Measurements from ENCODE around the gene C3orf33. TPM values are rescaled to one million over a fixed set of nuclear protein-coding genes. Genes with fewer than 3 reads are reported as not detected.

Gene C3orf33
- total RNA-seq, 1 donor from 2014 or later = 5.1 TPM

DNA sequence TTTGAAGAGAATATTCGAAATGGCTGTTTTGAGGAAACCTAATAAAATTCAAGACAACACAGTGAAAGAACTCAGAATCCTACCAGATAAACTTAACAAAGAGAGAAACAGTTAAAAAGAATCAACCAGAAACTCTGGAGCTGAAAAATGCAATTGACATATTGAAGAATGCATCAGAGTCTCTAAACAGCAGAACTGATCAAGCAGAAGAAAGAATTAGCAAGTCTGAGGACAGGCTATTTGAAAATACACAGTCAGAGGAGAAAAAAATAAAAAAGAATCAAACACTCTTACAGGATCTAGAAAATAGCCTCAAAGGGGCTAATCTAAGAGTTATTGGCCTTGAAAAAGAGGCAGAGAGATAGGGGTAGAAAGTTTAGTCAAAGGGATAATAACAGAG lies 13.5 kb downstream of the C3orf33 start:
- Mint-ChIP-seq H3K27ac (ENCODE audit: unreplicated experiment) (no peak overlapping the region), H3K4me3 (ENCODE audit: unreplicated experiment) (no peak overlapping the region), H3K9me3 (ENCODE audit: low read depth) (peaks cover 17% of the 10 kb centered on the region), H3K27me3 (ENCODE audit: low read depth) (no peaks in the 10 kb centered on the region), H3K36me3 (ENCODE audit: low read depth) (peaks cover 16% of the 10 kb centered on the region), H3K4me1 (ENCODE audit: low read depth) (no peaks in the 10 kb centered on the region)
- TF ChIP-seq, protein P1, sequence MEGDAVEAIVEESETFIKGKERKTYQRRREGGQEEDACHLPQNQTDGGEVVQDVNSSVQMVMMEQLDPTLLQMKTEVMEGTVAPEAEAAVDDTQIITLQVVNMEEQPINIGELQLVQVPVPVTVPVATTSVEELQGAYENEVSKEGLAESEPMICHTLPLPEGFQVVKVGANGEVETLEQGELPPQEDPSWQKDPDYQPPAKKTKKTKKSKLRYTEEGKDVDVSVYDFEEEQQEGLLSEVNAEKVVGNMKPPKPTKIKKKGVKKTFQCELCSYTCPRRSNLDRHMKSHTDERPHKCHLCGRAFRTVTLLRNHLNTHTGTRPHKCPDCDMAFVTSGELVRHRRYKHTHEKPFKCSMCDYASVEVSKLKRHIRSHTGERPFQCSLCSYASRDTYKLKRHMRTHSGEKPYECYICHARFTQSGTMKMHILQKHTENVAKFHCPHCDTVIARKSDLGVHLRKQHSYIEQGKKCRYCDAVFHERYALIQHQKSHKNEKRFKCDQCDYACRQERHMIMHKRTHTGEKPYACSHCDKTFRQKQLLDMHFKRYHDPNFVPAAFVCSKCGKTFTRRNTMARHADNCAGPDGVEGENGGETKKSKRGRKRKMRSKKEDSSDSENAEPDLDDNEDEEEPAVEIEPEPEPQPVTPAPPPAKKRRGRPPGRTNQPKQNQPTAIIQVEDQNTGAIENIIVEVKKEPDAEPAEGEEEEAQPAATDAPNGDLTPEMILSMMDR (IDR thresholded peaks at IDR 0.05) = no peak
- no peak for DNase-seq (ENCODE audit: low spot score)

DNA sequence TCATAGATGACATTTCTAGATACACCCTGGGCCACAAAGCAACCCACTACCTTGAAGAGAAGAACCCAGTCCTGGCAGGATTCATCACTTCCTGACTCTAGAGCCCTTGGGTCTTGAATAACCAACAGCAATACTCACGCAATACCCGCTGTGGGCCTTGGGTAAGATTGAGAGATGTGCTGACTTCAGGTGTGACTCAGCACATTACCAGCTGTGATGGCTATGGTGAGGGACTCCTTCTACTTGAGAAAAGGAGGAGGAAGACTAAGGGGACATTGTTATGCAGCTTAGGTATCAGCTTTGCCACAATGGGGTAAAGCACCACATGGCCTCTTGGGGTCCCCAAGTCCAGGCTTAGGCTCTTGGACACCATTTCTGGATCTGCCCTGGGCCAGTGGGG lies 14.9 kb downstream of the C3orf33 start:
- no peaks in the 10 kb centered on the region for H3K4me1 Mint-ChIP-seq (ENCODE audit: low read depth)
- no peak for DNase-seq (ENCODE audit: low spot score)
- TF ChIP-seq, protein P1 (IDR thresholded peaks at IDR 0.05) = no peak

DNA sequence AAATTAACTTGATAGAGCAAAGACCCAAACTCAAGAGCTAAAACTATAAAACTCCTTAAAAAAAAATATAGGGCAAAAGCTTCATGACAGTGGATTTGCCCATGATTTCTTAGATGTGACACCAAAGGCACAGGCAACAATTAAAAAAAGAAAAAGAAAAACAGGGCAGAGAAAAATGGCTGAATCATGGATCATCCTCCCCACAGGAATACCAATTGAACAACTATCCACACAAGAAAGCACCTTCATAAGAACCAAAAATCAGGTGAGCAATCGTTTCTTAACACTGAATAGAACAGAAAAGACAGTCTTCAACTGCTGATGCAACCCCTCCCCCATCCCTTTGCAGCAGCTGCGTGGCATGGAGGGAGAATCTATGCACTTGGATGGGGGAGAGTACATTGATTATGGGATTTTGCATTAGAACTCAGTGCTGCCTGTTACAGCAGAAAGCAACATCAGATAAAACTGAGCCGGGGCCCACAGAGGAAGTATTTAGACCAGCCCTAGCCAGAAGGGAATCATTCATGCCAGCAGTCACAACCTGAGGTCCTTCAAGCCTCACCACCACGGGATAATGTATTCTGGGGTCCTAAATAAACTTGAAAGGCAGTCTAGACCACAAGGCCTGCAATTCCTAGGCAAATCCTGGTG lies 15.7 kb downstream of the C3orf33 start:
- H3K4me1 Mint-ChIP-seq (ENCODE audit: low read depth) = no peaks in the 10 kb centered on the region
- no peaks in the 10 kb centered on the region for H3K27me3 Mint-ChIP-seq (ENCODE audit: low read depth)
- no peak overlapping the region for H3K4me3 Mint-ChIP-seq (ENCODE audit: unreplicated experiment)
- no peak overlapping the region for H3K27ac Mint-ChIP-seq (ENCODE audit: unreplicated experiment)
- TF ChIP-seq, protein P1 (IDR thresholded peaks at IDR 0.05) = no peak
- H3K36me3 Mint-ChIP-seq (ENCODE audit: low read depth) = peaks cover 8% of the 10 kb centered on the region
- no peak for DNase-seq (ENCODE audit: low spot score)
- peaks cover 9% of the 10 kb centered on the region for H3K9me3 Mint-ChIP-seq (ENCODE audit: low read depth)

More for the DNA sequence above, 14.9 kb downstream of the C3orf33 start:
- H3K27me3 Mint-ChIP-seq (ENCODE audit: low read depth) = no peaks in the 10 kb centered on the region
- no peak overlapping the region for H3K4me3 Mint-ChIP-seq (ENCODE audit: unreplicated experiment)
- no peak overlapping the region for H3K27ac Mint-ChIP-seq (ENCODE audit: unreplicated experiment)
- peaks cover 12% of the 10 kb centered on the region for H3K36me3 Mint-ChIP-seq (ENCODE audit: low read depth)
- H3K9me3 Mint-ChIP-seq (ENCODE audit: low read depth) = peaks cover 10% of the 10 kb centered on the region

DNA sequence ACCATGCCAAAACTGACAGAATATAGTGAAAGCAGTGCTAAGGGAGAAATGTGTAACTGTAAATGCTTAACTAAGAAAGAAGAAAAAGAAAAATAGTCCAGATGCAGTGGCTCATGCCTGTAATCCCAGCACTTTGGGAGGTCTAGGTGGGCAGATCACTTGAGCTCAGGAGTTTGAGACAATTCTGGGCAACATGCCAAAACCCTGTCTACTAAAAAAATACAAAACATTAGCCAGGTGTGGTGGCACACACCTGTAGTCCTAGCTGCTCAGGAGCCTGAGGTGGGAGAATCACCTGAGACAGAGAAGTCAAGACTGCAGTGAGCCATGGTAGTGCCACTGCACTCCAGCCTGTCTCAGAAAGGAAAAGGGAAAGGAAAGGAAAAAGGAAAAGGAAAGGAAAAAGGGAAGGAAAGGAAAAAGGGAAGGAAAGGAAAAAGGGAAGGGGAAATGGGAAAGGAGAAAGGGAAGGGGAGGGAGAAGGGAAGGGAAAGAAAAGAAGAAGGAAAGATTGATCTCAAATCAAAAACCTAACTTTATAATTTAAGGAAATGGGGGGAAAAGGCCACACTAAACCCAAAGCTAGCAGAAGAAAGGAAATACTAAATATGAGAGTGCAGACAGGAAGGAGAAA lies 20.3 kb downstream of the C3orf33 start:
- Mint-ChIP-seq H3K36me3 (ENCODE audit: low read depth) (peaks cover 8% of the 10 kb centered on the region), H3K4me1 (ENCODE audit: low read depth) (no peaks in the 10 kb centered on the region), H3K27ac (ENCODE audit: unreplicated experiment) (no peak overlapping the region), H3K27me3 (ENCODE audit: low read depth) (no peaks in the 10 kb centered on the region), H3K4me3 (ENCODE audit: unreplicated experiment) (no peak overlapping the region), H3K9me3 (ENCODE audit: low read depth) (peaks cover 10% of the 10 kb centered on the region)
- TF ChIP-seq, protein P1 (IDR thresholded peaks at IDR 0.05) = no peak
- no peak for DNase-seq (ENCODE audit: low spot score)

DNA sequence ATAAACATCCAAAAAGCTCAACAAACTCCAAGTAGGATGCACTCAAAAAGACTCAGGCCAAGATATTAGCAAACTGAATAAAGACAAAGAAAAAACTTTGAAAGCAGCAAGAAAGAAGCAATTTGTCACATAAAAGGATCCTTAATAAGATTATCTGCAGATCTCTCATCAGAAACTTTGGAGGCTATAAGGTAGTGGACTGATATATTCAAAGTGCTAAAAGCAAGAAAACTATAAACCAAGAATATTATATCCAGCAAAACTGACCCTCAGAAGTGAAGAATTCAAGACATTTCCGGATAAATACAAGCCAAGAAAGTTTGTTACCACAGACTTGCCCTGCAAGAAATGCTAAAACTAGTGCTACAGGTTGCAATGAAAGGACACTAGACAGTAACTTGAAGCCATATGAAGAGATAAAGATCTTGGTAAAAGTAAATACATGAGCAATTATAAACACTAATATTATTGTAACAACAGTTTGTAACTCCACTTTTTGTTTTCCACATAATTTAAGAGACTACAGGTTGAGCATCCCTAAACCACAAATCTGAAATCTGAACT lies 23.6 kb downstream of the C3orf33 start:
- Mint-ChIP-seq H3K4me1 (ENCODE audit: low read depth) (peaks cover 19% of the 10 kb centered on the region), H3K9me3 (ENCODE audit: low read depth) (peaks cover 8% of the 10 kb centered on the region), H3K36me3 (ENCODE audit: low read depth) (peaks cover 8% of the 10 kb centered on the region), H3K27me3 (ENCODE audit: low read depth) (no peaks in the 10 kb centered on the region), H3K27ac (ENCODE audit: unreplicated experiment) (no peak overlapping the region), H3K4me3 (ENCODE audit: unreplicated experiment) (no peak overlapping the region)
- TF ChIP-seq, protein P1 (IDR thresholded peaks at IDR 0.05) = no peak
- no peak for DNase-seq (ENCODE audit: low spot score)
